Ishikawa (cell line): ENCODE measurements around the gene MRPL45.

Experiments used
- CEBPB ChIP-seq: IDR thresholded peaks from 2 replicates; pipeline ENCODE4 v1.6.1; 2012
- CREB1 ChIP-seq: IDR thresholded peaks from 2 replicates; pipeline ENCODE4 v1.6.1; 2012; ENCODE audit warnings: low read depth
- EGR1 ChIP-seq: IDR thresholded peaks from 2 replicates; pipeline ENCODE4 v1.6.1; 2012
- EP300 ChIP-seq: IDR thresholded peaks from 2 replicates; pipeline ENCODE4 v1.6.1; 2012; ENCODE audit warnings: borderline replicate concordance
- FOXM1 ChIP-seq: IDR thresholded peaks from 2 replicates; pipeline ENCODE4 v1.6.1; 2012; ENCODE audit warnings: low read depth, borderline replicate concordance
- NFIC ChIP-seq: IDR thresholded peaks from 2 replicates; pipeline ENCODE4 v1.6.1; 2012
- RAD21 ChIP-seq: IDR thresholded peaks from 2 replicates; pipeline ENCODE4 v1.6.1; 2012; ENCODE audit warnings: low read depth
- TAF1 ChIP-seq: IDR thresholded peaks from 2 replicates; pipeline ENCODE4 v1.6.1; 2012; ENCODE audit warnings: low read depth, mild to moderate bottlenecking
- TCF12 ChIP-seq: IDR thresholded peaks from 2 replicates; pipeline ENCODE4 v1.6.1; 2012; ENCODE audit warnings: low read depth
- TEAD4 ChIP-seq: IDR thresholded peaks from 2 replicates; pipeline ENCODE4 v1.6.1; 2012
- YY1 ChIP-seq: IDR thresholded peaks from 2 replicates; pipeline ENCODE4 v1.6.1; 2012; ENCODE audit warnings: low read depth
- ZBTB7A ChIP-seq: IDR thresholded peaks from 2 replicates; pipeline ENCODE4 v1.6.1; 2012; ENCODE audit warnings: low read depth
- TF ChIP-seq, protein P1 (sequence below): IDR thresholded peaks from 2 replicates; pipeline ENCODE4 v1.6.1; 2012
- TF ChIP-seq, protein P2 (sequence below): IDR thresholded peaks from 2 replicates; pipeline ENCODE4 v1.6.1; 2012; ENCODE audit warnings: low read depth, mild to moderate bottlenecking
- TF ChIP-seq, protein P3 (sequence below): IDR thresholded peaks from 2 replicates; pipeline ENCODE4 v1.6.1; 2012

Gene MRPL45

DNA sequence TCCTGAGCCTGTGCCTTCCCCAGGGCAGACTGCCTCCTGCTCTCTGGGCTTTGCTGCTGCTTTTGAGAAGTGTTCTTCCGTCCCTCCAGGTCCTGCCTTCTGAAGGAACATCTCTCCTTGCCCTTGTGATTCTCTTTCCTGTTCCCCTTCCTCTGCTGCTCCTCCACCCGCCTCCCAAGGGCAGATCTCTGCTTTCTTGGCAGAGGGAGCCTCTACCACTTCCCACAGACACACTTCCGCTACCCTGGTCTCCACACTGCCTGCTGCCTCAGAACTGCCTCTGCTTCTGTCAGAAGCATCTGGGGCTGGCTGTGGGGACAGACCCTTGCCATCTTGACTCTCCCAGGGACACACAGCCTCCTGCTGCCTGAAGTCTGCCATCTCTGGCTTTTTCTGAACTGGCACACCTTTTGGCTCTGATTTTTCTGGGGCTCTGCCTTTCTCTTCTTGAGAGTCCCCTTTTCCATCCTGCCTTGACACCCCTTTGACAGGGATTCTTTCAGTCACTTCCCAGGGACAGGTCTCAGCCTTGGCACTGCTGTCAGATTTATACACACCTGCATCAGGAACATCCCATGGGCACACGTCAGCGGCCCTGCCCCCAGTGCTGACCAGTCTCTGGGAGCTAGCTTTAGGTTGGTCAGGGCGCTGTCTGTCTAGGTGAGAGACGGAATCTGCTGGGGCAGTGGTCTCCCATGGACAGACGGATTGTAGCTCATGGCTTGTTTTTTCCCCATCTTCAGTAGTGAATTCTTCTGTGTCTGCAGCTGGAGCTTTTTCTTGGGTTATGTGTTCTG is 30.2 kb downstream of the MRPL45 start:
- TF ChIP-seq, protein P1, sequence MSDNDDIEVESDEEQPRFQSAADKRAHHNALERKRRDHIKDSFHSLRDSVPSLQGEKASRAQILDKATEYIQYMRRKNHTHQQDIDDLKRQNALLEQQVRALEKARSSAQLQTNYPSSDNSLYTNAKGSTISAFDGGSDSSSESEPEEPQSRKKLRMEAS, result no peak
- TF ChIP-seq NFIC (no peak), RAD21 (no peak), TCF12 (no peak), FOXM1 (no peak), ZBTB7A (no peak), TEAD4 (no peak), YY1 (no peak), EGR1 (no peak), TAF1 (no peak)
- TF ChIP-seq, protein P2, sequence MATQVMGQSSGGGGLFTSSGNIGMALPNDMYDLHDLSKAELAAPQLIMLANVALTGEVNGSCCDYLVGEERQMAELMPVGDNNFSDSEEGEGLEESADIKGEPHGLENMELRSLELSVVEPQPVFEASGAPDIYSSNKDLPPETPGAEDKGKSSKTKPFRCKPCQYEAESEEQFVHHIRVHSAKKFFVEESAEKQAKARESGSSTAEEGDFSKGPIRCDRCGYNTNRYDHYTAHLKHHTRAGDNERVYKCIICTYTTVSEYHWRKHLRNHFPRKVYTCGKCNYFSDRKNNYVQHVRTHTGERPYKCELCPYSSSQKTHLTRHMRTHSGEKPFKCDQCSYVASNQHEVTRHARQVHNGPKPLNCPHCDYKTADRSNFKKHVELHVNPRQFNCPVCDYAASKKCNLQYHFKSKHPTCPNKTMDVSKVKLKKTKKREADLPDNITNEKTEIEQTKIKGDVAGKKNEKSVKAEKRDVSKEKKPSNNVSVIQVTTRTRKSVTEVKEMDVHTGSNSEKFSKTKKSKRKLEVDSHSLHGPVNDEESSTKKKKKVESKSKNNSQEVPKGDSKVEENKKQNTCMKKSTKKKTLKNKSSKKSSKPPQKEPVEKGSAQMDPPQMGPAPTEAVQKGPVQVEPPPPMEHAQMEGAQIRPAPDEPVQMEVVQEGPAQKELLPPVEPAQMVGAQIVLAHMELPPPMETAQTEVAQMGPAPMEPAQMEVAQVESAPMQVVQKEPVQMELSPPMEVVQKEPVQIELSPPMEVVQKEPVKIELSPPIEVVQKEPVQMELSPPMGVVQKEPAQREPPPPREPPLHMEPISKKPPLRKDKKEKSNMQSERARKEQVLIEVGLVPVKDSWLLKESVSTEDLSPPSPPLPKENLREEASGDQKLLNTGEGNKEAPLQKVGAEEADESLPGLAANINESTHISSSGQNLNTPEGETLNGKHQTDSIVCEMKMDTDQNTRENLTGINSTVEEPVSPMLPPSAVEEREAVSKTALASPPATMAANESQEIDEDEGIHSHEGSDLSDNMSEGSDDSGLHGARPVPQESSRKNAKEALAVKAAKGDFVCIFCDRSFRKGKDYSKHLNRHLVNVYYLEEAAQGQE, result no peak
- TF ChIP-seq, protein P3, sequence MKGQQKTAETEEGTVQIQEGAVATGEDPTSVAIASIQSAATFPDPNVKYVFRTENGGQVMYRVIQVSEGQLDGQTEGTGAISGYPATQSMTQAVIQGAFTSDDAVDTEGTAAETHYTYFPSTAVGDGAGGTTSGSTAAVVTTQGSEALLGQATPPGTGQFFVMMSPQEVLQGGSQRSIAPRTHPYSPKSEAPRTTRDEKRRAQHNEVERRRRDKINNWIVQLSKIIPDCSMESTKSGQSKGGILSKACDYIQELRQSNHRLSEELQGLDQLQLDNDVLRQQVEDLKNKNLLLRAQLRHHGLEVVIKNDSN, result no peak

DNA sequence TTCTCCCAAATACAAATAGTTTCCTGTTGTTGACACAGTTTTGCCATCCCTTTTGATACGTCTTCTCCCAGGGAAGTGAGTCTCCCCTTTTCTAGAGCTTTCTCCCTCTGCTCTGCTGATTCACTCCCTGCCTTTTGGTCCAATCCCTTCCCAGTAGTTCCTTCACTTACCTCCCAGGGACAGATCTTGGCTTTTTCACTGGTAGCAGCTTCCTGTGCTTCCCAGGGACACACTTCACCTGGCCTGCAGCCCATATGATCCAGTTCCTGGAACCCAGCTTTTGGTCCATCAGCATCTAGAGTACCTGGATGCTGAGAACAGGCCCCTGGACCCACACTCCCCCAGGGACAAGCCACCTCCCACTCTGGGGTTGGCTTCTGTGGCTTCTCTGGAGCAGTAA is 31.0 kb downstream of the MRPL45 start:
- TF ChIP-seq RAD21, result no peak
- no peak for TF ChIP-seq TAF1
- TF ChIP-seq NFIC, result no peak
- no peak for TF ChIP-seq TEAD4
- TF ChIP-seq, protein P3, result no peak
- TF ChIP-seq EGR1, result no peak
- TF ChIP-seq CREB1, result no peak
- TF ChIP-seq EP300, result no peak
- no peak for TF ChIP-seq TCF12
- no peak for TF ChIP-seq YY1
- no peak for TF ChIP-seq ZBTB7A
- TF ChIP-seq, protein P1, result no peak
- TF ChIP-seq FOXM1, result no peak
- TF ChIP-seq CEBPB, result no peak
- TF ChIP-seq, protein P2, result no peak

DNA sequence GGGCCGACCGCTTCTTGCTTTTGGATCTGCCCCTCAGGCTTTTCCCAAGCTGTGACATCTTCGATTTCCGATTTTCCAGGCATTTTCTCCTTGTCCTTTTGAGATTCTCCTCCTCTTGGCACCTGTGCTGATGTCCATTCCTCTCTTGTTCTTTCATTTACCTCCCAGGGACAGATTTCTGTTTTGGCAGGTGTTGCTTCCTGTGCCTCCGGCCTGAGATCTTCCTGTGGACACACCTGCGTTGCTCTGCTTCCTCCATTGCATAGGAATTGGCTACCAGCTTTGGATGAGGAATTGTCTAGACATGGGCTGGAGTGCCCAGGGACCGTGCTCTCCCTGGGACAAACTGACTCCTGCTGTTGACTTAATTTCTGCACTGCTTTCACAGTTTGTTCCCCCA is 31.7 kb downstream of the MRPL45 start:
- TF ChIP-seq CEBPB (no peak), TAF1 (no peak), RAD21 (no peak), FOXM1 (no peak), EGR1 (no peak), YY1 (no peak), TCF12 (no peak), ZBTB7A (no peak), EP300 (no peak), NFIC (no peak), TEAD4 (no peak), CREB1 (no peak)
- TF ChIP-seq, protein P2, result no peak
- TF ChIP-seq, protein P1, result no peak
- TF ChIP-seq, protein P3, result no peak
